Measurements from ENCODE around the gene ABHD16A.

- TF ChIP-seq CTCF (IDR thresholded peaks at IDR 0.05; ENCODE audit: low read depth, low read length, missing input control): peak; percentile 23
- no peak for TF ChIP-seq YY1 (IDR thresholded peaks at IDR 0.05)
- peak; percentile 37 for TF ChIP-seq SP1 (IDR thresholded peaks at IDR 0.05)
- TF ChIP-seq MAX (IDR thresholded peaks at IDR 0.05): no peak
- TF ChIP-seq REST (IDR thresholded peaks at IDR 0.05): no peak
- no peak for TF ChIP-seq GABPA (IDR thresholded peaks at IDR 0.05 in 1 of 2, conservative IDR thresholded peaks at IDR 0.05 in 1 of 2)
- TF ChIP-seq JUND (IDR thresholded peaks at IDR 0.05): peak in 1 of 2 donors; percentile 5
- no peak for TF ChIP-seq TAF1 (conservative IDR thresholded peaks at IDR 0.05)
- TF ChIP-seq HNF4A (conservative IDR thresholded peaks at IDR 0.05): peak; percentile 10 to 31
- TF ChIP-seq HNF4G (IDR thresholded peaks at IDR 0.05): no peak
Measured at GRCh38 chr6:31737991-31738979, 35.2 kb upstream of the ABHD16A start.

All from liver (tissue), 3 donors.